PC-9 (cell line): Measurements from ENCODE around the gene IER5L. TPM values are rescaled to one million over a fixed set of nuclear protein-coding genes. Genes with fewer than 3 reads are reported as not detected.

ENCODE experiments used
- BruUV-seq: library from RNA; stranded (reverse); fragments of 400-500 nt; replicated peaks from 2 replicates; lab custom pipeline; 2021; lab: Mats Ljungman, UMichigan
- CTCF ChIA-PET: fragments of 300-600 bp; sonication (Branson Sonifier 250); formaldehyde crosslinking; loops from one replicate; lab custom pipeline; 2022; ENCODE audit warnings: antibody characterized with exemption; lab: Charles Lee
- POLR2A ChIA-PET: fragments of 300-600 bp; sonication (Branson Sonifier 250); formaldehyde crosslinking; loops from one replicate; lab custom pipeline; 2022; ENCODE audit warnings: antibody characterized with exemption; ENCODE audit not compliant: unreplicated experiment; lab: Charles Lee
- DNase-seq, 2 experiments: peaks; one replicate each; pipeline versions ENCODE4 v3.0.0 to v3.0.0-alpha.2; 2015 to 2022; ENCODE audit warnings: mixed read lengths in 1 of 2
- H2AFZ ChIP-seq: fragments of 200-600 bp; sonication (generic); 2 replicates; pipeline ENCODE4 v1.8.1; 2017; ENCODE audit warnings: antibody characterized with exemption
- H3F3A ChIP-seq: fragments of 200-600 bp; sonication (generic); 2 replicates; pipeline ENCODE4 v1.8.1; 2017; ENCODE audit warnings: antibody characterized with exemption, mild to moderate bottlenecking, low read depth; ENCODE audit not compliant: insufficient read depth
- H3K27ac ChIP-seq: fragments of 200-600 bp; sonication (generic); 2 replicates; pipeline ENCODE4 v1.6.1; 2016; ENCODE audit warnings: mixed run types
- H3K27me3 ChIP-seq: fragments of 200-600 bp; sonication (generic); 2 replicates; pipeline ENCODE4 v1.6.1; 2016; ENCODE audit warnings: low read depth, mixed run types; ENCODE audit not compliant: insufficient read depth
- H3K36me3 ChIP-seq: fragments of 200-600 bp; sonication (generic); 2 replicates; pipeline ENCODE4 v1.6.1; 2016; ENCODE audit warnings: low read depth, mixed run types
- H3K4me1 ChIP-seq: fragments of 200-600 bp; sonication (generic); replicated peaks from 2 replicates; pipeline ENCODE4 v1.6.1; 2016; ENCODE audit warnings: mixed run types; ENCODE audit not compliant: insufficient read depth
- H3K4me2 ChIP-seq: fragments of 200-600 bp; sonication (generic); 2 replicates; pipeline ENCODE4 v1.6.1; 2017; ENCODE audit warnings: mixed run types
- H3K4me3 ChIP-seq: fragments of 200-600 bp; sonication (generic); 2 replicates; pipeline ENCODE4 v1.6.1; 2016; ENCODE audit warnings: mixed run types
- H3K79me2 ChIP-seq: fragments of 200-600 bp; sonication (generic); 2 replicates; pipeline ENCODE4 v1.6.1; 2017; ENCODE audit warnings: low read depth, mixed run types
- H3K9me2 ChIP-seq: fragments of 200-600 bp; sonication (generic); 2 replicates; pipeline ENCODE4 v1.8.1; 2017; ENCODE audit warnings: mild to moderate bottlenecking; ENCODE audit not compliant: insufficient read depth
- H3K9me3 ChIP-seq: fragments of 200-600 bp; sonication (generic); 2 replicates; pipeline ENCODE4 v1.8.1; 2016; ENCODE audit warnings: low read depth; ENCODE audit not compliant: insufficient read depth
- H4K20me1 ChIP-seq: fragments of 200-600 bp; sonication (generic); 2 replicates; pipeline ENCODE4 v1.8.1; 2017; ENCODE audit not compliant: insufficient read depth
- EZH2 ChIP-seq: fragments of 200-600 bp; sonication (generic); IDR thresholded peaks from 2 replicates; pipeline ENCODE4 v1.8.0; 2017; ENCODE audit warnings: antibody characterized with exemption, low read depth
- intact Hi-C: fragments of 100-400 bp; cut with micrococcal nuclease; formaldehyde crosslinking; loops from one replicate; pipeline ENCODE4 v1.10.0; 2022; ENCODE audit not compliant: unreplicated experiment
- total RNA-seq: library from RNA; stranded (reverse); gene quantifications from 2 replicates; pipeline ENCODE4 v1.2.3, GENCODE V29; 2021
- TF ChIP-seq, protein P1 (sequence below): fragments of 200-600 bp; sonication (generic); conservative IDR thresholded peaks from 2 replicates; pipeline ENCODE4 v1.6.1; 2017; ENCODE audit warnings: mixed run types, antibody characterized with exemption, mild to moderate bottlenecking, moderate library complexity

The IER5L gene
- total RNA-seq, 1 experiment from 2014 or later: 37.3 TPM

DNA sequence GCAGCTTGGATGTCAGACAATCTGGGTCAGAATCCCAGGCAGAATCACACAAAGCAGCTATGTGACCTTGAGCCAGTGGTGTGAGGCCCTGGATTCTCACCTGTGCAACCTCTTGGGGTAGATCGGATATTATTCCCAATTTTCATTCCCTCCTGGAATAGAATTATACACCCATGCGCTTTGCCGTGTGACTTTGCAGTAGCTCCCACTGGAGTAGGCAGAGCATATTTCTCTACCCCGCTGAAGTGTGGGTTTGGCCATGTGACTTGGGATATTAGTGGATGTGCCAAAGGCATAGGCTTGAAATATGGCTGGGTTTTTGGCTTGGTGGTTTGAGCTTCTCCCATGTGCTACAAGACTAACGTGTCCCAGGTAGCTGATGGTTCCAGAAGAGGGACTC lies 35.5 kb upstream of the IER5L start:
- POLR2A ChIA-PET: no interaction called here
- Histone ChIP-seq H3K27ac (no peak overlapping the region), H3K27me3 (no peaks in the 10 kb centered on the region), H3K79me2 (no peaks in the 10 kb centered on the region), H3K4me3 (no peak overlapping the region), H3K9me3 (no peaks in the 10 kb centered on the region), H3K9me2 (no peaks in the 10 kb centered on the region), H2AFZ (no peak overlapping the region), H3K4me2 (no peak overlapping the region), H3K4me1 (no peaks in the 10 kb centered on the region), H3K36me3 (no peaks in the 10 kb centered on the region), H3F3A (no peaks in the 10 kb centered on the region), H4K20me1 (no peaks in the 10 kb centered on the region)
- TF ChIP-seq EZH2: no peak
- TF ChIP-seq, protein P1, sequence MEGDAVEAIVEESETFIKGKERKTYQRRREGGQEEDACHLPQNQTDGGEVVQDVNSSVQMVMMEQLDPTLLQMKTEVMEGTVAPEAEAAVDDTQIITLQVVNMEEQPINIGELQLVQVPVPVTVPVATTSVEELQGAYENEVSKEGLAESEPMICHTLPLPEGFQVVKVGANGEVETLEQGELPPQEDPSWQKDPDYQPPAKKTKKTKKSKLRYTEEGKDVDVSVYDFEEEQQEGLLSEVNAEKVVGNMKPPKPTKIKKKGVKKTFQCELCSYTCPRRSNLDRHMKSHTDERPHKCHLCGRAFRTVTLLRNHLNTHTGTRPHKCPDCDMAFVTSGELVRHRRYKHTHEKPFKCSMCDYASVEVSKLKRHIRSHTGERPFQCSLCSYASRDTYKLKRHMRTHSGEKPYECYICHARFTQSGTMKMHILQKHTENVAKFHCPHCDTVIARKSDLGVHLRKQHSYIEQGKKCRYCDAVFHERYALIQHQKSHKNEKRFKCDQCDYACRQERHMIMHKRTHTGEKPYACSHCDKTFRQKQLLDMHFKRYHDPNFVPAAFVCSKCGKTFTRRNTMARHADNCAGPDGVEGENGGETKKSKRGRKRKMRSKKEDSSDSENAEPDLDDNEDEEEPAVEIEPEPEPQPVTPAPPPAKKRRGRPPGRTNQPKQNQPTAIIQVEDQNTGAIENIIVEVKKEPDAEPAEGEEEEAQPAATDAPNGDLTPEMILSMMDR: no peak
- no TSS peak for BruUV-seq
- intact Hi-C loops: no loop called here
- CTCF ChIA-PET: no interaction called here
- no peak for DNase-seq

DNA sequence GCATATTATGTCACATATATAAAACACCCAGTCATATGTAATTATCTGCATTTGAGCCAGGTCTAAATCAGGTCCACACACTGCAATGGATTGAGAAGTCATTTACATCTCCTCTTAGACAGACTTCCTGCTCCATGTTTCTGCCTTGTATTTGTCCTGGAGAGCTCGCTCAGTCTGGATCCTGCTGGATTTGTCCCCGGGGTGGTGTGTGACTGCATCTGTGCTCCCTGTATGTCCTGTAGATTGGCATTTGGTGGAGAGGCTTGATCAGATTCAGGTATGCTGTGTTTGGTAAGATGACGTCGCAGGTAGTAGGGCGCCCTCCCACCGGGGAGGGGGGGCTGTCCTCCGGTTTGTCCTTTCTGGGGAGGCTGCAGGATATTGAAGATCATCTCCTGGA lies 33.6 kb upstream of the IER5L start:
- Histone ChIP-seq H3K9me3 (no peaks in the 10 kb centered on the region), H3K4me2 (no peak overlapping the region), H3K4me1 (no peaks in the 10 kb centered on the region), H3K36me3 (no peaks in the 10 kb centered on the region), H3K9me2 (no peaks in the 10 kb centered on the region), H3K27me3 (no peaks in the 10 kb centered on the region), H2AFZ (no peak overlapping the region), H3K79me2 (no peaks in the 10 kb centered on the region), H3F3A (no peaks in the 10 kb centered on the region), H3K27ac (no peak overlapping the region), H4K20me1 (no peaks in the 10 kb centered on the region), H3K4me3 (no peak overlapping the region)
- intact Hi-C loops: no loop called here
- BruUV-seq: no TSS peak
- POLR2A ChIA-PET: interaction anchor here (0.7 kb wide), 1 partner anchor 11 kb away, joined by 9 read pairs; no protein-coding TSS in a partner anchor
- CTCF ChIA-PET: no interaction called here
- no peak for TF ChIP-seq EZH2
- TF ChIP-seq, protein P1: no peak
- no peak for DNase-seq

DNA sequence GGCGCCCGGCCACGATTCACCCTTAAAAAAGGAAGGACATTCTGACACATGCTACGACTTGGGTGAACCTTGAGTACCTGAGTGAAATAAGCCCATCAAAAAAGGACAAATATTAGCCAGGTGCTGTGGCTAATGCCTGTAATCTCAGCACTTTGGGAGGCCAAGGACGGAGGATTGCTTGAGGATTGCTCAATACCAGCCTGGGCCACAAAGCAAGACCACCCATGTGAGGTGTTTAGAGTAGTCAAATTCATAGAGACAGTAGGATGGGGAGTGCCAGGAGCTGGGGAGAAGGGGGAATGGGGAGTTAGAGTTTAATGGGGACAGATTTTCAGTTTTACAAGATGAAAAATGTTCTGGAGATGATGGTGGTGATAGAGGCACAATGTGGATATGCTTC lies 32.1 kb upstream of the IER5L start:
- no peaks in the 10 kb centered on the region for H3K9me2 ChIP-seq
- no peak overlapping the region for H3K4me2 ChIP-seq
- TF ChIP-seq, protein P1: no peak
- TF ChIP-seq EZH2: no peak
- H3K9me3 ChIP-seq: no peaks in the 10 kb centered on the region
- BruUV-seq: no TSS peak
- DNase-seq: no peak
- H3K79me2 ChIP-seq: no peaks in the 10 kb centered on the region
- no peaks in the 10 kb centered on the region for H3F3A ChIP-seq
- no peaks in the 10 kb centered on the region for H3K27me3 ChIP-seq
- intact Hi-C loops: no loop called here
- no peaks in the 10 kb centered on the region for H3K36me3 ChIP-seq
- no peaks in the 10 kb centered on the region for H4K20me1 ChIP-seq
- H3K4me3 ChIP-seq: no peak overlapping the region
- ChIA-PET CTCF (interaction anchor here (0.7 kb wide), 1 partner anchor 151 kb away, joined by 3 read pairs; no protein-coding TSS in a partner anchor), POLR2A (no interaction called here)
- no peaks in the 10 kb centered on the region for H3K4me1 ChIP-seq
- H2AFZ ChIP-seq: no peak overlapping the region
- H3K27ac ChIP-seq: no peak overlapping the region
